Natural killer cell (primary cell): ENCODE measurements around the gene ZNF236. TPM values are rescaled to one million over a fixed set of nuclear protein-coding genes. Genes with fewer than 3 reads are reported as not detected.

Experiments
- ATAC-seq, 3 donors: fragments of 150-1000 bp in 2 of 3; fragments of 200-7000 bp in 1 of 3; cut with Tn5 transposase; 1 replicate in 1 of 3; 2 replicates in 2 of 3; pipeline ENCODE4 v1.10.0; 2021; ENCODE audit warnings: mild to moderate bottlenecking in 2 of 3, moderate library complexity in 2 of 3
- DNase-seq, 2 donors: peaks; one replicate each; pipeline versions ENCODE4 v3.0.0 to v3.0.0-alpha.2; 2013 to 2021; ENCODE audit warnings: mixed read lengths in 1 of 2
- H3K27ac ChIP-seq: one replicate; pipeline ENCODE4 v1.5.1; 2013; ENCODE audit warnings: mild to moderate bottlenecking, low read length
- H3K27me3 ChIP-seq: one replicate; pipeline ENCODE4 v1.6.1; 2013; ENCODE audit warnings: low read length; ENCODE audit not compliant: control insufficient read depth, insufficient read depth
- H3K36me3 ChIP-seq: one replicate; pipeline ENCODE4 v1.6.1; 2013; ENCODE audit warnings: low read length; ENCODE audit not compliant: control insufficient read depth, insufficient read depth
- H3K4me1 ChIP-seq: one replicate; pipeline ENCODE4 v1.6.1; 2013; ENCODE audit warnings: low read length; ENCODE audit not compliant: control insufficient read depth, insufficient read depth
- H3K4me3 ChIP-seq: one replicate; pipeline ENCODE4 v1.5.1; 2013; ENCODE audit warnings: low read length
- H3K9me3 ChIP-seq: one replicate; pipeline ENCODE4 v1.6.1; 2013; ENCODE audit warnings: low read length; ENCODE audit not compliant: control insufficient read depth, insufficient read depth
- H3K27ac Mint-ChIP-seq, 2 donors: one replicate each; pipeline ENCODE4 v1.8.0; 2022; ENCODE audit warnings: mild to moderate bottlenecking in 2 of 2, mixed read lengths in 2 of 2, moderate library complexity in 1 of 2
- H3K27me3 Mint-ChIP-seq, 2 donors: one replicate each; pipeline ENCODE4 v1.8.0; 2022; ENCODE audit warnings: low read depth in 2 of 2, mixed read lengths in 2 of 2
- H3K36me3 Mint-ChIP-seq: one replicate; pipeline ENCODE4 v1.8.0; 2022; ENCODE audit warnings: mixed read lengths
- H3K4me1 Mint-ChIP-seq, 2 donors: one replicate each; pipeline ENCODE4 v1.8.0; 2022; ENCODE audit warnings: mixed read lengths in 2 of 2
- H3K4me3 Mint-ChIP-seq: one replicate; pipeline ENCODE4 v1.8.0; 2022; ENCODE audit warnings: mild to moderate bottlenecking, moderate library complexity, mixed read lengths
- H3K9me3 Mint-ChIP-seq, 2 donors: one replicate each; pipeline ENCODE4 v1.8.0; 2022; ENCODE audit warnings: mixed read lengths in 2 of 2
- WGBS: methylation state at CpG from one replicate; pipeline ENCODE4 v1.1.7; 2013; ENCODE audit warnings: missing lambda C conversion rate; ENCODE audit not compliant: insufficient coverage; 5-methylcytosine and 5-hydroxymethylcytosine counted together
- intact Hi-C: fragments of 100-400 bp; cut with micrococcal nuclease; formaldehyde crosslinking; loops from one replicate; pipeline ENCODE4 v1.14.2; 2022
- total RNA-seq, 4 donors: library from RNA; stranded (reverse); fragments of 120-200 nt in 1 of 4; gene quantifications; one replicate each; pipeline versions ENCODE4 v1.2.3 to v1.2.4, GENCODE V29; 2013 to 2022
- TF ChIP-seq, protein P1 (sequence below): fragments of 200-600 bp; IDR thresholded peaks from one replicate; pipeline ENCODE4 v1.8.0; 2022; ENCODE audit warnings: antibody characterized with exemption

Gene ZNF236
- total RNA-seq, 3 donors from 2014 or later (not counting 1 experiment from before 2014, with no cell fraction given): 35.1 to 42.2 (median 39.7) TPM

- intact Hi-C loops: no loop called here
- 84% methylated on average over 10 of the region's 11 CpGs for WGBS
- no peak for DNase-seq
- H3K27me3 Mint-ChIP-seq: no peaks in the 10 kb centered on the region
- TF ChIP-seq, protein P1, sequence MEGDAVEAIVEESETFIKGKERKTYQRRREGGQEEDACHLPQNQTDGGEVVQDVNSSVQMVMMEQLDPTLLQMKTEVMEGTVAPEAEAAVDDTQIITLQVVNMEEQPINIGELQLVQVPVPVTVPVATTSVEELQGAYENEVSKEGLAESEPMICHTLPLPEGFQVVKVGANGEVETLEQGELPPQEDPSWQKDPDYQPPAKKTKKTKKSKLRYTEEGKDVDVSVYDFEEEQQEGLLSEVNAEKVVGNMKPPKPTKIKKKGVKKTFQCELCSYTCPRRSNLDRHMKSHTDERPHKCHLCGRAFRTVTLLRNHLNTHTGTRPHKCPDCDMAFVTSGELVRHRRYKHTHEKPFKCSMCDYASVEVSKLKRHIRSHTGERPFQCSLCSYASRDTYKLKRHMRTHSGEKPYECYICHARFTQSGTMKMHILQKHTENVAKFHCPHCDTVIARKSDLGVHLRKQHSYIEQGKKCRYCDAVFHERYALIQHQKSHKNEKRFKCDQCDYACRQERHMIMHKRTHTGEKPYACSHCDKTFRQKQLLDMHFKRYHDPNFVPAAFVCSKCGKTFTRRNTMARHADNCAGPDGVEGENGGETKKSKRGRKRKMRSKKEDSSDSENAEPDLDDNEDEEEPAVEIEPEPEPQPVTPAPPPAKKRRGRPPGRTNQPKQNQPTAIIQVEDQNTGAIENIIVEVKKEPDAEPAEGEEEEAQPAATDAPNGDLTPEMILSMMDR: no peak
- Histone ChIP-seq H3K9me3 (no peaks in the 10 kb centered on the region), H3K27ac (no peak overlapping the region), H3K4me3 (no peak overlapping the region), H3K36me3 (peaks cover 7% of the 10 kb centered on the region), H3K4me1 (peaks cover 3% of the 10 kb centered on the region), H3K27me3 (no peaks in the 10 kb centered on the region)
- no peaks in the 10 kb centered on the region for H3K9me3 Mint-ChIP-seq
- H3K4me3 Mint-ChIP-seq: no peak overlapping the region
- no peak overlapping the region for H3K27ac Mint-ChIP-seq
- peaks cover 5% of the 10 kb centered on the region for H3K36me3 Mint-ChIP-seq
- H3K4me1 Mint-ChIP-seq: no peaks in the 10 kb centered on the region
- ATAC-seq: no peak
Measured at GRCh38 chr18:76970770-76971559, 148.6 kb downstream of the ZNF236 start.

GRCh38 chr18:76972241-76972640 lies 149.9 kb downstream of the ZNF236 start:
- Histone ChIP-seq H3K4me3 (no peak overlapping the region), H3K9me3 (no peaks in the 10 kb centered on the region), H3K27me3 (no peaks in the 10 kb centered on the region), H3K4me1 (no peaks in the 10 kb centered on the region), H3K27ac (no peak overlapping the region), H3K36me3 (peaks cover 7% of the 10 kb centered on the region)
- Mint-ChIP-seq H3K27me3 (no peaks in the 10 kb centered on the region), H3K4me3 (no peak overlapping the region), H3K4me1 (no peaks in the 10 kb centered on the region), H3K36me3 (peaks cover 5% of the 10 kb centered on the region), H3K27ac (no peak overlapping the region), H3K9me3 (no peaks in the 10 kb centered on the region)
- WGBS: 90% methylated on average over 4 of the region's 6 CpGs
- DNase-seq (no peak), ATAC-seq (no peak)
- intact Hi-C loops: no loop called here
- TF ChIP-seq, protein P1: no peak

- TF ChIP-seq, protein P1: no peak
Measured at GRCh38 chr18:76972846-76973519, 150.6 kb downstream of the ZNF236 start.

More at GRCh38 chr18:76972846-76973519, 150.6 kb downstream of the ZNF236 start:
- H3K4me3 ChIP-seq: no peak overlapping the region
- no peak for DNase-seq
- H3K36me3 Mint-ChIP-seq: peaks cover 5% of the 10 kb centered on the region
- no peaks in the 10 kb centered on the region for H3K4me1 Mint-ChIP-seq
- no peaks in the 10 kb centered on the region for H3K27me3 Mint-ChIP-seq
- no peaks in the 10 kb centered on the region for H3K9me3 ChIP-seq
- ATAC-seq: no peak
- no peaks in the 10 kb centered on the region for H3K9me3 Mint-ChIP-seq
- intact Hi-C loops: no loop called here
- no peak overlapping the region for H3K4me3 Mint-ChIP-seq
- H3K27ac Mint-ChIP-seq: no peak overlapping the region
- WGBS: 92% methylated on average over 10 of the region's 13 CpGs
- H3K27me3 ChIP-seq: no peaks in the 10 kb centered on the region
- H3K36me3 ChIP-seq: peaks cover 7% of the 10 kb centered on the region
- H3K27ac ChIP-seq: no peak overlapping the region
- no peaks in the 10 kb centered on the region for H3K4me1 ChIP-seq
